ENCODE results near the gene KCNAB2.

KCNAB2 gene

GRCh38 chr1:6096243-6097116, 50.8 kb downstream of the KCNAB2 start:
- TF ChIP-seq FOXP2 (optimal IDR thresholded peaks at IDR 0.05; ENCODE audit: borderline replicate concordance, extremely low read depth, extremely low read length, insufficient read depth) (no peak), SIN3A (IDR thresholded peaks at IDR 0.05; ENCODE audit: borderline replicate concordance, insufficient read depth, low read length) (no peak), POLR2AphosphoS5 (IDR thresholded peaks at IDR 0.05; ENCODE audit: low read depth, low read length) (no peak), REST (IDR thresholded peaks at IDR 0.05; ENCODE audit: insufficient read depth in 1 of 2, low read depth in 2 of 2, low read length in 2 of 2) (no peak), TAF1 (IDR thresholded peaks at IDR 0.05; ENCODE audit: borderline replicate concordance, insufficient read depth, low read length) (no peak)

- TF ChIP-seq FOXP2 (optimal IDR thresholded peaks at IDR 0.05; ENCODE audit: borderline replicate concordance, extremely low read depth, extremely low read length, insufficient read depth) (no peak), REST (IDR thresholded peaks at IDR 0.05; ENCODE audit: insufficient read depth in 1 of 2, low read depth in 2 of 2, low read length in 2 of 2) (no peak), TAF1 (IDR thresholded peaks at IDR 0.05; ENCODE audit: borderline replicate concordance, insufficient read depth, low read length) (no peak), POLR2AphosphoS5 (IDR thresholded peaks at IDR 0.05; ENCODE audit: low read depth, low read length) (no peak), SIN3A (IDR thresholded peaks at IDR 0.05; ENCODE audit: borderline replicate concordance, insufficient read depth, low read length) (no peak)
Observed at GRCh38 chr1:6097117-6097595, 51.5 kb downstream of the KCNAB2 start.

- TF ChIP-seq REST (IDR thresholded peaks at IDR 0.05; ENCODE audit: insufficient read depth in 1 of 2, low read depth in 2 of 2, low read length in 2 of 2) (no peak), FOXP2 (optimal IDR thresholded peaks at IDR 0.05; ENCODE audit: borderline replicate concordance, extremely low read depth, extremely low read length, insufficient read depth) (no peak), SIN3A (IDR thresholded peaks at IDR 0.05; ENCODE audit: borderline replicate concordance, insufficient read depth, low read length) (no peak), POLR2AphosphoS5 (IDR thresholded peaks at IDR 0.05; ENCODE audit: low read depth, low read length) (no peak), TAF1 (IDR thresholded peaks at IDR 0.05; ENCODE audit: borderline replicate concordance, insufficient read depth, low read length) (no peak)
Observed at GRCh38 chr1:6097824-6098223, 52.1 kb downstream of the KCNAB2 start.

- TF ChIP-seq FOXP2 (optimal IDR thresholded peaks at IDR 0.05; ENCODE audit: borderline replicate concordance, extremely low read depth, extremely low read length, insufficient read depth) = no peak
- TF ChIP-seq POLR2AphosphoS5 (IDR thresholded peaks at IDR 0.05; ENCODE audit: low read depth, low read length) = no peak
Observed at GRCh38 chr1:6098303-6099215, 52.9 kb downstream of the KCNAB2 start.

GRCh38 chr1:6099297-6099696, 53.6 kb downstream of the KCNAB2 start:
- TF ChIP-seq TAF1 (IDR thresholded peaks at IDR 0.05; ENCODE audit: borderline replicate concordance, insufficient read depth, low read length) = no peak
- TF ChIP-seq REST (IDR thresholded peaks at IDR 0.05; ENCODE audit: insufficient read depth in 1 of 2, low read depth in 2 of 2, low read length in 2 of 2) = no peak
- TF ChIP-seq POLR2AphosphoS5 (IDR thresholded peaks at IDR 0.05; ENCODE audit: low read depth, low read length) = no peak
- no peak for TF ChIP-seq FOXP2 (optimal IDR thresholded peaks at IDR 0.05; ENCODE audit: borderline replicate concordance, extremely low read depth, extremely low read length, insufficient read depth)
- no peak for TF ChIP-seq SIN3A (IDR thresholded peaks at IDR 0.05; ENCODE audit: borderline replicate concordance, insufficient read depth, low read length)

All from PFSK-1 (cell line).